Regular cardiac myocyte (primary cell): ENCODE results near the gene UBL7. TPM values are rescaled to one million over a fixed set of nuclear protein-coding genes. Genes with fewer than 3 reads are reported as not detected.

Experiments
- total RNA-seq: library from RNA; depleted of rRNA; stranded (reverse); fragments of >200 nt; gene quantifications from 2 replicates; pipeline ENCODE4 v1.2.3, GENCODE V29; 2014

The UBL7 gene, protein sequence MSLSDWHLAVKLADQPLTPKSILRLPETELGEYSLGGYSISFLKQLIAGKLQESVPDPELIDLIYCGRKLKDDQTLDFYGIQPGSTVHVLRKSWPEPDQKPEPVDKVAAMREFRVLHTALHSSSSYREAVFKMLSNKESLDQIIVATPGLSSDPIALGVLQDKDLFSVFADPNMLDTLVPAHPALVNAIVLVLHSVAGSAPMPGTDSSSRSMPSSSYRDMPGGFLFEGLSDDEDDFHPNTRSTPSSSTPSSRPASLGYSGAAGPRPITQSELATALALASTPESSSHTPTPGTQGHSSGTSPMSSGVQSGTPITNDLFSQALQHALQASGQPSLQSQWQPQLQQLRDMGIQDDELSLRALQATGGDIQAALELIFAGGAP
- total RNA-seq, result 31.6 and 40.3 TPM in 2 replicates

DNA sequence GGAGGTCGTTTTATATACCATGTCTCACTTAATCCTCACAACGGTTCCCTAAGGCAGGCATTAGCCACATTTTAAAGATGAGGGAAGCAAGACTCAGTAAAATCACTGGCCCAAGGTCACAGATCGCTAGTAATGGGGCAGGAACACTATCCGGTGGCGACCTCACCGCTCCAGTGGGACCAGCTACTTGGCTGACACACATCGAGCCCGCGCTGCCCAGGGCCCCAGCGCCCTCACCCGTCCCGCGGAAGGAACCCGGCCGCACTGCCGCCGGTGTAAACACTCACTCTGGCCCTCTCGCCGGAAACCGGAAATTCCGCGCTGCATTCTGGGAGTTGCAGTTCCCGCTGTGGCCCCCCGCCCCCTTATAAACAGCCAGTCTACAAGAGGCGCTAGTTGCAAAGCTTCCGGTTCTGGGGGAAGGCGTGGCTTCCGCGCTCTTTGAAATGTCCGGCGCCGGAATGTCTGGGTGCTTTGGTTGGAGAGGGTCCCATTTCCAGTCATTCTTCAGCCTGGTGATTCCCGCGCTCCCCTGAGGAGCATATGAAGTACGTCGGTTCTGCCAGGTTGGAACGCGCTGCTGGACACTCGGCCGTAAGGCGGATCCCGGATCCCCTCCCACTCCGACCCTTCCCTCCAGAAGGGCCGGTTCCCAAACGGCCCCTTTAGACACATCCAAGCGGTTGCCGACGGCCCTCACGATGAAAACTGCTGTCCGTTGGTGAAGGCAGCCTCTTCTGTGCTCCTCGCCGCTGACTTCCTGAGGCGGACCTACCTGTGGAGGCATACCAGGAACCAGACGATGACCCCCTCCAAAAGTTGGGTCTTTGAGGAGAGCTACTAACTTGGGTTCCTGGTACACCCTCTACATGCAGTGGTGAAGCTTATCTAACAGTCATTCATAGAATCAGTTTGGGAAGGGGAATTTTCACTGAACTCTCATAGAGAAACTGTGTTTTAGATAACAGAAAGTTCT lies at the start of gene UBL7:
Gene UBL7 (minus strand): TSS at position 290 of the 976 bp plus-strand sequence. CDS start 2,293 bp downstream, outside the sequence.

DNA sequence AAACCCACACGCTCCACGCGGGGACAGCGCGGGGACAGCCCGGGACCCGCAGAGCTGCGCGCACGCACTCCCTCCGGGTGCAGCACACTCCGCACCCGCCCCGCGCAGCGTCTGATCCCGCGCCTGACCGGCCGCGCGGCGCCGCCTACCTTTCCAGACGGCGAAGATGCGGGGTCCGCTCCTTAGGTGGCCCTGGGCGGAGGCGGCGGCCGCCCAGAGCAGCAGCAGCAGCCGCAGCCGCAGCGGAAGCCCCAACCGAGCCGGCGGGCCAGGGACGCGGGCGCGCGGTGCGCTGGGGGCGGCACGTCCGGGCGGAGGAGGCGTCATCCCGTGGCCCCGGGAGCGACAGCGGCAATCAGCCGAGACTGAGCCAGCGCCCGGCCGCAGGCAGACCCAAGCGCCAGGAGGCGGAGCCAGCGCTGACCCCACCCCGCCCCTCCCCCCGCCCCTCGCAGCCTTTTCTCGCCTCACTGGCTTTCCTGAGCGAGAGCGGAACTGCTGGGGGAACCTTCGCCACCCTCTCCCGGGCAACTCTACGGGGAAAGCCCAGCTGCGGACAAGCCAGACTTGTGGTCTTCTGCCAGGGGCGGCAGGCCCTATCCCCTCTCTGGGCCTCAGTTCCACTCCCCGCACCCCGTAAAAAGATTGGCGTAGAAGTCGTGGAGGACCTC lies 27.2 kb downstream of the UBL7 start, which contains the start of gene SEMA7A:
Gene SEMA7A (minus strand): TSS at position 367 of the 671 bp plus-strand sequence. CDS start 40 bp downstream, at position 327.

Other genes starting within 250 kb of the UBL7 start
- gene CCDC33, start 224.8 kb downstream of the UBL7 start, total RNA-seq, result not detected in 2 replicates
- gene CYP11A1, start 93.5 kb downstream of the UBL7 start, total RNA-seq, result 0.28 and 0.38 TPM in 2 replicates
- gene SEMA7A, start 27.2 kb downstream of the UBL7 start, total RNA-seq, result 19.7 and 59.6 TPM in 2 replicates
- gene ARID3B, start 80.1 kb upstream of the UBL7 start, total RNA-seq, result 1.7 and 2.1 TPM in 2 replicates
- 50.2 and 64.0 TPM in 2 replicates for gene CLK3, start 154.7 kb upstream of the UBL7 start, total RNA-seq
- gene EDC3, start 234.9 kb upstream of the UBL7 start, total RNA-seq, result 13.5 and 21.5 TPM in 2 replicates